Medulla oblongata (tissue), 1 donor: ENCODE measurements around the gene ZNF536.

Experiments used
- DNase-seq: peaks from one replicate; pipeline ENCODE4 v3.0.0-alpha.2; 2015; ENCODE audit errors: extremely low spot score

The ZNF536 gene

GRCh38 chr19:30371960-30372824, at the start of gene ZNF536:
Gene ZNF536 (plus strand): TSS chr19:30372384. CDS start chr19:30443563, 71,179 bp downstream.
- peak; percentile 91 for DNase-seq

- DNase-seq = no peak
Observed at GRCh38 chr19:30322641-30323320, 49.4 kb upstream of the ZNF536 start.

- no peak for DNase-seq
Observed at GRCh38 chr19:30323904-30324303, 48.3 kb upstream of the ZNF536 start.

GRCh38 chr19:30324982-30325381, 47.2 kb upstream of the ZNF536 start:
- no peak for DNase-seq

GRCh38 chr19:30325676-30326392, 46.4 kb upstream of the ZNF536 start:
- DNase-seq = no peak

GRCh38 chr19:30326393-30326710, 45.8 kb upstream of the ZNF536 start:
- DNase-seq = no peak

- no peak for DNase-seq
Observed at GRCh38 chr19:30327331-30327730, 44.9 kb upstream of the ZNF536 start.

GRCh38 chr19:30328096-30328495, 44.1 kb upstream of the ZNF536 start:
- no peak for DNase-seq

GRCh38 chr19:30330266-30330665, 41.9 kb upstream of the ZNF536 start:
- DNase-seq = no peak

GRCh38 chr19:30332445-30333234, 39.5 kb upstream of the ZNF536 start:
- no peak for DNase-seq

- DNase-seq = no peak
Observed at GRCh38 chr19:30333291-30334065, 38.7 kb upstream of the ZNF536 start.

- DNase-seq = no peak
Observed at GRCh38 chr19:30334841-30335240, 37.3 kb upstream of the ZNF536 start.

- no peak for DNase-seq
Observed at GRCh38 chr19:30335306-30335886, 36.8 kb upstream of the ZNF536 start.

- DNase-seq = no peak
Observed at GRCh38 chr19:30336290-30336689, 35.9 kb upstream of the ZNF536 start.

- no peak for DNase-seq
Observed at GRCh38 chr19:30338041-30338456, 34.1 kb upstream of the ZNF536 start.

- no peak for DNase-seq
Observed at GRCh38 chr19:30338878-30339623, 33.1 kb upstream of the ZNF536 start.

GRCh38 chr19:30339624-30340525, 32.3 kb upstream of the ZNF536 start:
- DNase-seq = no peak

- no peak for DNase-seq
Observed at GRCh38 chr19:30340771-30341561, 31.2 kb upstream of the ZNF536 start.
